Endothelial cell of umbilical vein (primary cell): ENCODE results near the gene PHLPP2.

Experiments
- CTCF ChIP-seq, 2 donors: IDR thresholded peaks; 1 replicate in 1 of 2; 2 replicates in 1 of 2; pipeline ENCODE4 v1.5.1; 2011; ENCODE audit warnings: low read length in 2 of 2, mild to moderate bottlenecking in 2 of 2, moderate library complexity in 2 of 2, control low read depth in 1 of 2, inconsistent platforms in 1 of 2, low read depth in 1 of 2; ENCODE audit not compliant: insufficient read depth in 1 of 2; ENCODE audit errors: extremely low read depth in 1 of 2
- EZH2 ChIP-seq: IDR thresholded peaks from 2 replicates; pipeline ENCODE4 v1.6.1; 2012; ENCODE audit warnings: borderline replicate concordance, low read depth, mild to moderate bottlenecking, moderate library complexity, low read length, inconsistent platforms; ENCODE audit not compliant: severe bottlenecking
- JUN ChIP-seq: IDR thresholded peaks from 2 replicates; pipeline ENCODE4 v1.6.1; 2011; ENCODE audit warnings: borderline replicate concordance, low read depth; ENCODE audit not compliant: insufficient read length, insufficient read depth
- MAX ChIP-seq: IDR thresholded peaks from 2 replicates; pipeline ENCODE4 v1.6.1; 2011; ENCODE audit not compliant: insufficient read depth, insufficient read length
- MYC ChIP-seq: IDR thresholded peaks from one replicate; pipeline ENCODE4 v1.6.1; 2011; ENCODE audit warnings: mild to moderate bottlenecking, low read depth, low read length
- POLR2A ChIP-seq: IDR thresholded peaks from 2 replicates; pipeline ENCODE4 v1.6.1; 2012; ENCODE audit warnings: low read depth, mild to moderate bottlenecking, control low read depth, low read length
- POLR2AphosphoS5 ChIP-seq: IDR thresholded peaks from 2 replicates; pipeline ENCODE4 v1.6.1; 2012; ENCODE audit warnings: low read depth, mild to moderate bottlenecking, control low read depth, low read length, moderate library complexity; ENCODE audit not compliant: insufficient read depth

GRCh38 chr16:71669926-71670536 is 54.5 kb downstream of the PHLPP2 start:
- TF ChIP-seq EZH2 (no peak), CTCF (IDR thresholded peaks at IDR 0.05; ENCODE audit: extremely low read depth in 1 of 2, insufficient read depth in 1 of 2, low read depth in 1 of 2, low read length in 2 of 2) (no peak), POLR2AphosphoS5 (no peak), MYC (no peak), POLR2A (no peak), JUN (no peak), MAX (no peak)
